ENCODE results near the gene ABLIM3. TPM values are rescaled to one million over a fixed set of nuclear protein-coding genes. Genes with fewer than 3 reads are reported as not detected.

ABLIM3 gene
- total and polyA plus RNA-seq, 2 donors (not counting 3 experiments of a cell fraction or from before 2014, with no cell fraction given): 16.7 to 42.1 TPM

- FAIRE-seq (no peak), DNase-seq (ENCODE audit: low read depth, low spot score) (no peak)
- H3K4me3 ChIP-seq (replicated peaks in 1 of 3; ENCODE audit: insufficient read depth in 1 of 3, low read depth in 1 of 3, low read length in 3 of 3): no peak overlapping the region
- no peak overlapping the region for H3K9ac ChIP-seq (replicated peaks; ENCODE audit: extremely low read depth, insufficient read depth, low read length)
- no TSS peak for BruUV-seq (replicated peaks)
- peaks cover 4% of the 10 kb centered on the region for H3K4me1 ChIP-seq (ENCODE audit: control insufficient read depth, extremely low read depth, insufficient read depth, low read length)
- no peak overlapping the region for H3K4me2 ChIP-seq (ENCODE audit: insufficient read depth, low read length)
- no peaks in the 10 kb centered on the region for H3K9me1 ChIP-seq (replicated peaks; ENCODE audit: control insufficient read depth, extremely low read depth, insufficient read depth, low read length)
- intact Hi-C loops (cut with micrococcal nuclease): no loop called here
- H3K9me3 ChIP-seq (replicated peaks; ENCODE audit: control insufficient read depth, insufficient read depth, low read length): no peaks in the 10 kb centered on the region
- no peaks in the 10 kb centered on the region for H4K20me1 ChIP-seq (replicated peaks; ENCODE audit: control insufficient read depth, extremely low read depth, insufficient read depth, low read length)
- no peaks in the 10 kb centered on the region for H3K27me3 ChIP-seq (ENCODE audit: control insufficient read depth in 2 of 2, insufficient read depth in 2 of 2, low read length in 2 of 2)
- no peak overlapping the region for H3K27ac ChIP-seq (ENCODE audit: insufficient read depth, low read depth, low read length)
- H3K79me2 ChIP-seq (ENCODE audit: control insufficient read depth, insufficient read depth, low read length): no peaks in the 10 kb centered on the region
- H3K36me3 ChIP-seq (ENCODE audit: control insufficient read depth in 2 of 2, extremely low read depth in 1 of 2, insufficient read depth in 2 of 2, low read length in 2 of 2): no peaks in the 10 kb centered on the region
- CTCF ChIA-PET: interaction anchor here (1.6 kb wide), 1 partner anchor 87 kb away, joined by 5 read pairs; no protein-coding TSS in a partner anchor
- TF ChIP-seq POLR2AphosphoS5 (IDR thresholded peaks at IDR 0.05; ENCODE audit: insufficient read depth, low read depth, low read length) (no peak), MAX (IDR thresholded peaks at IDR 0.05; ENCODE audit: insufficient read depth, insufficient read length) (no peak), FOS (IDR thresholded peaks at IDR 0.05; ENCODE audit: borderline replicate concordance, insufficient read depth, low read length) (no peak), GATA2 (IDR thresholded peaks at IDR 0.05; ENCODE audit: insufficient read depth, insufficient read length, low read depth, low read length) (no peak), MYC (IDR thresholded peaks at IDR 0.05; ENCODE audit: low read depth, low read length) (no peak), CTCF (IDR thresholded peaks at IDR 0.05; ENCODE audit: extremely low read depth in 1 of 2, insufficient read depth in 1 of 2, low read depth in 1 of 2, low read length in 2 of 2) (no peak), EZH2 (IDR thresholded peaks at IDR 0.05; ENCODE audit: borderline replicate concordance, low read depth, low read length, severe bottlenecking) (no peak), POLR2A (IDR thresholded peaks at IDR 0.05; ENCODE audit: low read depth, low read length) (no peak), JUN (IDR thresholded peaks at IDR 0.05; ENCODE audit: borderline replicate concordance, insufficient read depth, insufficient read length, low read depth) (no peak)
- no peak overlapping the region for H2AFZ ChIP-seq (ENCODE audit: low read depth, low read length)
- dilution Hi-C loops (cut with MboI; ENCODE audit: extremely low pct_ligation_motif_present, low sequenced_read_pairs): no loop called here
- POLR2A ChIA-PET: no interaction called here
Measured at GRCh38 chr5:149280802-149281201, 139.5 kb downstream of the ABLIM3 start.
